HG03521 (cell line): ENCODE data around the gene SCAANT1.
A peak's percentile ranks its signal among the peaks of the same experiment; 100 is the strongest.

ENCODE experiments used
- ATAC-seq: cut with Tn5 transposase; IDR thresholded peaks from one replicate; pipeline ENCODE4 v1.9.1; 2021; ENCODE audit warnings: mild to moderate bottlenecking, moderate library complexity; ENCODE audit not compliant: unreplicated experiment

Gene SCAANT1

DNA sequence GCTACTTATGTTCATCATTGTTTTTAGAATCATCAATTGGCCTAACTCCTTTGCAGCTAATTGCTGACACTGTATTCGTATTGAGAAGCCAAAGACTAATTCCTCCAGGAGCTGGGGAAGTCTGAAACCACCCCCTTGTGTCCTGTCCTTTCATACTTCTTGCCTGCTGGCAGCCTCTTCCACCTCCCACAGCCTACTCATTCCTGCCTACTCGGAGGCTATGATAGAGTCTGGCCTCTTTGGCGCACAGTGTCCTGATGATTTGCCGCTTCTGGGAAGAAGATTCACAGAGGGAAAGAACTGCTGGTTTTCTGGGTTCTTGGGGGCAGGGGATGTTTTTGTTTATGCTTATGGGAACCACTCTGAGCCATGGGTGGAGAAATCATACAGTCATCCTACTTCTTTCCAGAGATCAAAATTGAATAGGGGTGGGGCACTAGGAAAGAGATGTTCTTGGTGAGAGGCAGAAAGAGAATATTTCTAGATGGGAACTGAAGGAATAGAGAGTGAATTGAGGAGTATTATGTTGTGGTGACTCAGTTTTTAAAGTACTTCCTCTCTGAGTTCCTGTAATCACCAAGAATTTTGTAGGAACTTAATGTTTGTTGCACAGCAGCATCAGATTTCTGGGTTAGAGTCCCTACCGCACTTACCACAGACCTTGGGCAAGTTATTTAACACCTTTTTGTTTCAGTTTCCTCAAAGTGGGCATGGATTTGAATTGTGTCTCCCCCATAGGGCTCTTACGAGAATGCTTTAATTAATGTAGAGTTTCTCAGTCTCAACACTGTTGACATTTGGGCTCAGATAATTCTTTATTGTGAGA lies 22.1 kb upstream of the SCAANT1 start:
- no peak for ATAC-seq

DNA sequence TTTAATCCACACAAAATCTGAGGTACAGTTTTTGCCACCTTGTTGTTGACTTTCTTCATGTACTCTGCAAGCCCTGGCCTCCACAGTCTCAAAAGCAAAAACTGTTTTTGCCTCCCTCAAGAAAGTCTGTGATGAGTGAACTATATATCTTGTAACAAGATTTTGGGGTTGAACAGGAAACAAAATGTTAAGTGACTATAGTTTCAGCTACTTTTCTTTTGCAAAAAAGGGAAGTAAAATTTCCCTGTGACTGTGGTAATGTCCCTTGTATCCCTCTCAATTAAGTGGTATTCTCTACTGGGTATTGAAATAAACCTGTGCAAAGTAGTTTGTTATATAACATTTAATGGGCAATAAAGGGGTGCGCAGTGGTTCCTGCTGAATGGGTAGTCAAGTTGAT lies 21.3 kb upstream of the SCAANT1 start:
- peak; percentile 38 for ATAC-seq

DNA sequence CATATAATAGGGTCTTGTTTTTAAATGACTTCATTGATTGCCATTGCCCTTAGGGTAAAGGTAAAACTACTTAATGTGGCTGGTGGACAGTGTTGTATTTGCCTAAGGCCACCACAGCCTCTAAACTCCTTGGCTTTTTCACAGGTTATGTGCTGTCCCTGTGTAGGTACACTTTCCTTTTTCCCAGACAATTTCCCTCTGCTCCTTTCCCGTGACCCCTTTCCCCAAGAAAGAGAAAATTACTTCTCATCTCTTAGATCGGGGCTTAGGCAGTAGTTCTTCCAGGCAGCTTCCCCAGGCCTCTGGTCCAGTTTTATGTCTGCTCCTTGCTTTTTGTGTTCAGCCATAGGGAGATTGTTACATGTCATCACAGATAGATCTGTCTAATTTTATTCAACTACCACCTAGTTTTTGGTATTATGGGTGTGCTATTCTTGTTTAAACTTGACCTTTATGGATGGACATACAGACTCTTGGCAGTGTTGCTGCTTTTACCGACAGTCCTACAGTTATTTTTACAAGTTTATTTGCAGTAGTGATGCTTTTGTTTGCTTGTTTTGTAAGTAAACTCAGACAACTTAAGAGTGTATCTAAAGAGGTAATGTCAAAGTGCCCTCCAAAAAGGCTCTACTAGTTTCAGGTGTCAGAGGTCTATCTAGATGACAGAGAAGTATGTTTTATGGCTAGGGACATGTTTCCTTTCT lies 20.5 kb upstream of the SCAANT1 start:
- no peak for ATAC-seq

DNA sequence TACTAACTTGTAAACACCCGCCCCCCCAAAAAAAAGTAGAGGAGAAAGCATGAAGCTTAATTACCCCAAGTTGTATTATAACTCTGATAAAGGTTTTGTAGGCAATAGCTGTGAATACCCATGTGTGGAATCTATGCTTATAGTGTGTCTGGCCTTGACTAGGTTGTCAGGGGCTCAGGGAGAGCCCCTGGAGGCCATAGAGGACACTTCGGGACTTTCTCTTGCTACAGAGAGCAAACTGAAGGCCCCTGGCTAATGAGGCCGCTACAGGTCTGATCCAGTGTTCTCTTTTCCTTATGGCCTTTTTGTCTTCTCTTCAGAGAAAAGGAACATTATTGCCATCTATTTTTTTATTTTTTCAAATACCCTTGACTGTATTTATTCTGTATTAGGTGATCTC lies 19.1 kb upstream of the SCAANT1 start:
- ATAC-seq = no peak

DNA sequence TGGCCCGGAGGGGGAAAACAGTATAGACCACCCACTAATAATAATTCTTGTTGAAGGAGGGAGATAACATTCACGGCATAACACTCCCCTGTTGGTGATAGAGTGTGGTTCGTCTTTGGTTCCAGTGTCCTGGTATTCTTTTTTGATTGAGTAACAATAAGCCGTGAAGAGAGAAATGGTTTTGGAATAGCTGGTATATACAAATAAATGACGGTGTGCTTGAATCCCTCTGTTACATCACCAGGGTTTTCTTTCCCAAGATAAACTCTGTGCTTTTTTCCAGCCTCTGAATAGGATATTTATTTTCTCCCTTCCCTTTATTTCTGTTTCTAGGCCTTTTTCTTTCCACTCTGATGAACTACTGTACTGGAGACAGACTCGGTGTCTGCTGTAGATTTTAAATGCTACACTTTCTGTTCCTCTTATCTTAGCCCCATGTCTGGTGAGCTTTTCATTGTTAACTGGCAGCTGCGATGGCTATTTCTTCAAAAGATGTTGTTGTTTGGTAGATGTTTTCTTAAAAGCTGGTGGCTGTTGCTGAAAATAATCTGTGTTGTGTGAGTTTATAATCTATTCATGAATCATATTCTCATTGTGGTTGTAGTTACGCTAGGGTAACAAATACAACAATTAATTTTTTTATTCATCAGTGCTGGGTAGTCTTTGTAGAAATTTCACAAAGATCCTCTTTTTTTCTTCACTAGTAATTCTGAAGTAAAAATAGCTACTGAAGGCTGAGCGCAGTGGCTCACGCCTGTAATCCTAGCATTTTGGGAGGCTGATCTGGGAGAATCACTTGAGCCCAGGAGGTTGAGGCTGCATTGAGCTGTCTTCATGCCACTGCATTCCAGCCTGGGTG lies 15.5 kb upstream of the SCAANT1 start:
- ATAC-seq = peak; percentile 87

DNA sequence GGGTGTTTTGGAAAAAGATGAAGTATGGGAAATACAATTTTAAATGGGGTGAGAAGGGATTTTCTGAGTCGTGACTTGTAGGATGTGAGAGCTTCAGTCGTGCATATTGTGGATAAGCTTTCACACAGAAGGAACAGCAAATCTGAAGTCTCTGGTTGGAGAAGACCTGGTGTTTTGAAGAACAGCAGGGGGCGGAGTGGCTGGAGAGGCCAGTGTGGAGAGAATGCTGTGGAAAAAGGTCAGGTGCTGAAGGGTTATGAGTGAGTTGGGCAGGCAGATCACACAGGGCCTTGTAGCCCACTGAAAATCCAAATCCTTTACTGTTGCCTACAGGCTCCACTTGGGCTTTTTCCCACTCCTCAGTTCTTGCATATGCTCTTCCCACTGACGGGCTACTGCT lies 14.1 kb upstream of the SCAANT1 start:
- ATAC-seq = no peak

DNA sequence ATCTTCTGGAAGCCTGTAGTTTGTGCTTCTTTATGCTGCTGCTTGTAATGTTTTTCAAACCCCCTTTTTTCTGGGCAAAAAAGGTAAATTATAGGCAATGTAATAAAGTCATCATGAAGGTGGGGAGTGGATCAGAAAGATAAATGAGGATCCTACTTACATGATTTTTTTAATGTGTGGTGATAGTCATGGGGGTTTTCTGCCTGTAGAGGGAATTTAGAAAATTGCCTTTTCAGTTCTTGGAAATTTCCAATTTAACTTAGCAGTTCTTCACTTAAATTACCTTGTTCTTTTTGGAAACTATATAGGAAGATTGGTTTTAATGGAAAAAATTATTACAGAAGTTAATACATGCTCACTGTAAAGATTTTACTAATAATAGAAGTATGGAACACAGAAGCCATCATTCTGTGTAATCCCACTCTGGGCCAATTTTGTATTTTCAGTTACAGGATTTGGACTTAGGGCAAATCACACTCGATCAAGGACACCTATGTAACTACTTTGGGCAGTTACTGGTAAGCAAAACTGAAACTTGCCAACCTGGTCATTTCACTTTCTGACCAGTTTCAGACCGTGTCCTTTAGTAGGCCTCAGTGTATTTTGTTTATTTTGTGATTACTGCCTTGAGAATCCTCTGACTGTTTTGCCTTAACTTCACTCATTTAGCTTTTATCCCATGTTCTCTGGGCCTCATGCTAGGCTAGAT lies 10.5 kb upstream of the SCAANT1 start:
- no peak for ATAC-seq

DNA sequence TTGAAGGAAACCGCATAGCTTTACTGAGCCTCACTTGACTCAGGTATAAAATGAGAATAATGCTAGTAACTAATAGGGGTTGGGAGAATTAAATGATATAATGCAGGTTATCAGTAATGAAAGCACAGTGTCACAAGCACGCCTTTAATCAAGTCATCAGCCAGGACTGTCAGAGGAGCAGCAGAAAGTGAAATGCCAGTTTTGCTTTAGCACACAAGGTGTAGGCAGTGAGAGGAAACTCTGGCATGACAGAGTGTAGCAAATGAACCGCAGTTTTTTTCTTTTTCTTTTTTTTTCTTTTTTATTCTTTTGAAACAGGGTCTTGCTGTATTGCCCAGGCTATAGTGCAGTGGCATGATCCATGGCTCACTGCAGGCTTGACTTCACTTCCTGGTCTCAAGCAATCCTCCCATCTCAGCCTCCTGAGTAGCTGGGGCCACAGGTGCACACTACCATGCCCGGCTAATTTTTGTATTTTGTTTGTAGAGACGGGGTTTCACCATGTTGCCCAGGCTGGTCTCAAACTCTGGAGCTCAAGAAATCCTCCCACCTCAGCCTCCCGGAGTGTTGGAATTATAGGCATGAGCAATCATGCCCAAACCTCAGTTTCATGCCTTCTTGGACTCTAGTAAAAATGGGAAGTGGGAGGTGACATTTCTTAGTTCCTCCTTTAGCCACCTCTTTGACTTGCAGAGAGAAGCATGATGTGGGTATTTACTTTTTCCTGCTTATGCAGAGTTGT lies 9.7 kb upstream of the SCAANT1 start:
- ATAC-seq = peak; percentile 62

DNA sequence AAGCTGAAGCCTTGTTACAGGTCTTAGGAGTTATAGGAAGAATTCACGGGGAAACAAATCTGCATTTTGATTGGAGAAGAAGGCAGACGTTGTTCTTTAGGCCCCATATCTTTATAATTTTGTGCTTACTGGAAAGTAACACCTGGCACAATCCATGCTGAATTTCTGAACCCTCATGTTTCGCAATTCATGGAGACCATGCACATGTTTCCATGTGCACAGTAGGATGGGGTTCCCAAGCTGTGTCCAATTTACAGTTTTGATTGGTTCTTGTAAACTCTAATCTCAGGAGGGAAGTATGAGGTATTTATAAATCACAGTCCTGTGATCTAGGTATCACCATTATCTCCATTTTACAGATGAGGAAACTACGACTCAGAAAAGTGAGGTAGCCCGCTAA lies 7.8 kb upstream of the SCAANT1 start:
- ATAC-seq = no peak

DNA sequence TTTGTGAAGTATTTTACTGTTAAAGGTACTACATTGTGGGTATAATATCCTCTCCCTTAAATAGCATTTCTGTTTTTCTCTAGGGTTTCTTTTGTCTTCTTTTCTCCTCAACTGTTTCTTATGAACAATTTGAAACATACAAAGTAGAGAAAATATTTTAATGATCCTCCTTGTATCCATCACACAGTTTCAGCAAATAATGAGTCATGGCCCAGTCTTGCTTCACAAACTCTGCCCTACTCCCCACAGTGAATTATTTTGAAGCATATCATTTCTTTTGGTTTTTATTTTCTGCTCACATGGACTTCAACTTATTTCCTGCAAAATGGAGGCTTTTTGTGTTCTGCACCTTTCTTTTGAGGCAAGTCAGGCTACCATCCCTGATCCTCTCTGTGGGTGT lies 6.1 kb upstream of the SCAANT1 start:
- no peak for ATAC-seq

DNA sequence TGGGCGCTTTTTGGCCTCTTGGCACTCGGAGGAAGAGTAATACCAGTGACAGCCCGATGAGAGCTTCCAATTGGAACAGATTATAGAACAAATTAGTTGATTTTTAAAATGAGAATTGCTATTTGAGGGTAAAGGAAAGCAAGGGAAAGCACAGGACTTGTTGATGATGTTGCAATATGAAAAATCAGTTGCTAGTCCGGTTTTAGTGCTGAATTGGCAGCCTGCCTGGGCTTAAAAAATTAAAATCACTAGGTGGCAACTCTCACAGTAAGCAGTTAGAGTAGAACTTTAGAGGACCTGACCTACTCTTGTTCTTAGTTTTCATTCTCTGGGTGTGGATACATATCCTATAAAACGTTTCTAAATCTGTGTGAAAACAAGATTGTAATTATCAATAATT lies 2.1 kb upstream of the SCAANT1 start:
- ATAC-seq = no peak

DNA sequence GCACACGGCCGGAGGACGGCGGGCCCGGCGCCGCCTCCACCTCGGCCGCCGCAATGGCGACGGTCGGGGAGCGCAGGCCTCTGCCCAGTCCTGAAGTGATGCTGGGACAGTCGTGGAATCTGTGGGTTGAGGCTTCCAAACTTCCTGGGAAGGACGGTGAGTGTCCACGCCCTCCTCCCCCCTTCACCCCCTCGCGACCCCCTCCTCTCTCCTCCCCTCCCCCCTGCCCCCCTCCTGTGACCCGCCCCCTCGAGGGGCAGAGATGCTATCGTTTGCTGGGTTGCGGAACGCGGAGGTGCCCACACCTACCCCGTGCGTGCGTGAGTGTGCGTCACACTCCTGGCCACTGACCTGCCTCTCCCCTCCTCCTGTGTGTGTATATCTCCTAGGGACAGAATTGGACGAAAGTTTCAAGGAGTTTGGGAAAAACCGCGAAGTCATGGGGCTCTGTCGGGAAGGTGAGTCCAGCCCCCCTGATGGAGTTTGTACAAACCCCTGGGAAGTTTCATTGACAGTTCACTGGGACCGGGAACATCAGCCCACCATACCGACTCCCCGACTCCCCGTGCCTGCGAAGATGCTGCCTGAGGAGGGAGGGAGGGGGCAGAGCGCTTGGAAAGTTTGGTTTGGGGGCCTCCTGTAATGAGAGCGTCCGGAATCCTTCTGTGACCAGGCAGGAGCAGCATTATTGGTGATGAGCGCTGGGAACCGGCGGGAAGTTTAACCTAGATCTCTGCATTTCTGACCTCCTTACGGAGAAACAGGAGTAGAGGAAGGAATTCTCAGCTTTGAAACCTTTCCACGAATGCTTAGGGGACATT lies 795 bp upstream of the SCAANT1 start:
- peak; percentile 10 for ATAC-seq

DNA sequence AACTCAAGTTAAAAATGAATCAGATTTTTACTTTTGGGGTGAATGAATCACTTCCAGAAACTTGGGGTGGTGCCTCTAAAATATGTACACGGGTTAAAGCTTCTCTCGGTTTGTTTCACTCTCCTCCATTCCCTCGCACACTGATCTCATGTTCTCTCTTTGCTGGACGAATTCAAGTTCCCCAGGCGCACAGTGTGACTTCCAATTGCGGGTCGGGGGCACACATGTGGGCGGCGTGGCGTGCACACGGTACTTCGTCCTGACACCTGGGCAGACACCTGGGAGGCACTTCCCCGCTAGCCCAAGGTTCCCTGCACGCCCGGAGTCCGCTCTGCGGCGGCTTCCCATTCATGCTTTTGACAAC lies 692 bp downstream of the SCAANT1 start:
- ATAC-seq = no peak

DNA sequence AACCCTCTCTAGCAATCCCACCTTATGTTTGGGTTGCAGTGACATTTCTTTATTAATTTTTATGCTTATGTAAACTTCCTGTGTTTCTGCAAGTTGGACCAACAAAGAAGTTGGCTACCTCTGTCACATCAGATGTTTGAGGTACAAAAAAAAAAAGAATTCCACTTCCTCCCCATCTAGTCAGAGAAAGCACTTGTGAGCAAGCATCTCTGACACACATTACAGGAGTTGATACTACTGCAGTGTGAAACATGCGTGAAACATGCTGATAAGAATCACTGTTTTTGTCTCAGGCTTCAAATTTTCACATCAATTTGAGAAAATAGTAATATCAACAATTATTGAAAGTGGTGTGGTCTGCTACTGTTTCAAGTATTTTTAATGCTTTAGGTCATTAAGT lies 1.3 kb downstream of the SCAANT1 start:
- no peak for ATAC-seq

DNA sequence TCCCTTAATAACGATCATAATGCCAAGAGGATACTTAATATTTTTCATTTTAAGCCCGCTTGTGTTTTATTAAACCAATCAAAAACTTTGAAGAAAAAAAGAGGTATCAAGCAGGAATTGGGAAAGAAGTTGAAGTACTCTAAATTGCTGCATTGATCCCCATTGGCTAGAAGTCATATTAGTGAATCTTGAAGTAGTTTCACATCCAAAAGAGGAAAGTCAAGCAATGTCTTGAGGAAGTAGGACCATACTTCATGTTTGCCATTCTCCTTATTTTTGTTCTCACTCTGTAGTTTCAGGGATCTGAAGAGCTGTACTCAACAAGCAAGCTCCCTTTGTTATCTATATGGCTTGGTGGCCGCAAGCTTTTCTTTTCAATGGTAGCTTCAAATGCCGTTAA lies 2.2 kb downstream of the SCAANT1 start:
- ATAC-seq = no peak

DNA sequence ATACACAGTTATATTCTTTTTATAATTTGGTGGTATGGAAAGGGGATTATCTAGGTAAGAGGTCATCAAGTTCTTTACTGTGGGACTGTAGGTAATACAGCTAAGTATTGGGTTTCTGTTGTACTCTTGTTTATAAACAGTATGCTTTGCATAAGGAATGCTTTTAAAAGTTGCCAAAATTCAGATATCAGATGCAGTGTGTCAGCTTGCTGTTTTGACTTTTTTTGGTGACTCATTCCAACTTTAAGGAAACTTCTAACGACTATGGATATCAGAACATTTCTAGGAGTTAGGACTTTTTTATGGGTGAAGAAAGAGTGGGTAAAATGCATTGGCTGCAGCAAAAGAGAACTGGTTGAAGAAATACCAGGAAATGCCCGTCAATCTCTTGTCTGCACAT lies 2.8 kb downstream of the SCAANT1 start:
- ATAC-seq = no peak

DNA sequence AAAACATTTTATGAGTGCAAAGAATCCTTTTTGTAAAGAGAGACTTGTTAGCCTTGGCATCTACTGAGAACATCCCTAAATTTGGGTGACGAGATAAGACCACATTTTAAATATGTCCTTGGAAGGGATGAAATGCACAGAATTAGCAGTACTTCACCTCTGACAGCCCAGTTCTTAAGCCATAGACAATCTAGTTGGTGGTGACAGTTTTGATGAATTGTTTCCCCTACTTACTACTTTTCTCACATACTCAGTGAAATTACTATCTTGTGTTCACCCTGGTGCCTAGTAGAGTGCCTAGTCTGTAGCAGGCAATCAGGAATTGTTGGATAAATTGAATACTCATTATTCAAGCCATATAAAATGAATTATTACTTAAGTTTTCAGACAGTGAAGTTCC lies 3.4 kb downstream of the SCAANT1 start:
- no peak for ATAC-seq

DNA sequence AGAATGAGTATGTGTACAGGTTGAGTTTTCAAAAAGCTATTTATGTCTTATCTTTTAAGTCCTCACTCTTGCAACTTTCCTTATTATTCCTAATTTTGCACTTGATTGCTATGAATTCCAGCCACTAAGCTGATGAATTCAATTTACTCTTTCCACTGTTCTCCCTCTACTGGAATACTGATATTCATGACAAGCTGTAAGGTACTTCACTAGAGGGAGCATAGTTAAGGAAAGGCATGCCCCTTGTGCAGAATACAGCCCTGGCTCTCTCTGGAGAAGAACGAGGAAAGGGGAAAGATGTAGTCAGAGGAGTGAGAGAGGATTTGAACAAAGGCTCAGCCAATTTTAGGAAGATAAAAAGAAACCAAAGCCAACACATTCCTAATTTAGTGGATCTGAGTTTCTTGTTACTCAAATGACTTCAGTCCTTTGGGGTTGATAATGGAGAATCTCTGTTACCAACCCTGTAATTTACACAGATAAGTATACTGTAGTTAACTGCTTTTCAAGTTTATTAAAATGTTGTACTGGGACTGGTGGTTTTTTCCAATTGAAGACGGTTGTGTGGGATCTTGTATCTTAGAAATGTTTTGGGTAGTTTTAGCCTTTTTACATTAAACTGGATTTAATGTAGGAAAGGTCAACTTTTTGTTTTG lies 4.0 kb downstream of the SCAANT1 start:
- ATAC-seq = no peak
